H1 (cell line): ENCODE results near the gene GMPR. TPM values are rescaled to one million over a fixed set of nuclear protein-coding genes. Genes with fewer than 3 reads are reported as not detected.

Source experiments
- CTCF ChIA-PET: fragments of 300-600 bp; sonication (Branson Sonifier 250); formaldehyde crosslinking; loops from one replicate; lab custom pipeline; 2021; ENCODE audit not compliant: partially characterized antibody; lab: Charles Lee
- POLR2A ChIA-PET: fragments of 300-600 bp; sonication (Branson Sonifier 250); formaldehyde crosslinking; loops from one replicate; lab custom pipeline; 2021; ENCODE audit warnings: inconsistent platforms; ENCODE audit not compliant: partially characterized antibody; lab: Charles Lee
- DNase-seq, 2 experiments: peaks; one replicate each; pipeline versions ENCODE4 v3.0.0 to v3.0.0-alpha.2; 2010 to 2022; ENCODE audit warnings: low spot score in 2 of 2, low read depth in 1 of 2, mixed read lengths in 1 of 2
- FAIRE-seq: peaks from 2 replicates; lab custom pipeline; 2011; peaks lifted over from hg19 to GRCh38; lab: Jason Lieb, UNC
- H2AFZ ChIP-seq: 2 replicates; pipeline ENCODE4 v1.8.1; 2012; ENCODE audit warnings: low read length, inconsistent platforms
- H2AK5ac ChIP-seq: 2 replicates; pipeline ENCODE4 v1.6.1; 2013; ENCODE audit warnings: low read depth, low read length
- H2BK120ac ChIP-seq: replicated peaks from 2 replicates; pipeline ENCODE3; 2013; ENCODE audit warnings: low read depth, low read length, inconsistent platforms
- H2BK12ac ChIP-seq: 2 replicates; pipeline ENCODE4 v1.6.1; 2013; ENCODE audit warnings: low read depth, low read length
- H2BK15ac ChIP-seq: 2 replicates; pipeline ENCODE4 v1.6.1; 2013; ENCODE audit warnings: low read length
- H2BK20ac ChIP-seq: 2 replicates; pipeline ENCODE4 v1.6.1; 2013; ENCODE audit warnings: low read length
- H2BK5ac ChIP-seq: 2 replicates; pipeline ENCODE4 v1.6.1; 2013; ENCODE audit warnings: low read depth, low read length
- H3K14ac ChIP-seq: 2 replicates; pipeline ENCODE4 v1.6.1; 2013; ENCODE audit warnings: inconsistent platforms; ENCODE audit not compliant: insufficient read length
- H3K18ac ChIP-seq: 2 replicates; pipeline ENCODE4 v1.6.1; 2013; ENCODE audit warnings: low read length; ENCODE audit errors: extremely low read depth
- H3K23ac ChIP-seq: 2 replicates; pipeline ENCODE4 v1.6.1; 2013; ENCODE audit warnings: inconsistent platforms; ENCODE audit not compliant: insufficient read length
- H3K23me2 ChIP-seq: 2 replicates; pipeline ENCODE4 v1.6.1; 2013; ENCODE audit warnings: low read depth, low read length
- H3K27ac ChIP-seq: 2 replicates; pipeline ENCODE4 v1.6.1; 2011; ENCODE audit warnings: low read depth, low read length, inconsistent platforms
- H3K27me3 ChIP-seq, 4 experiments: replicated peaks in 1 of 4; 1 replicate in 1 of 4; 2 replicates in 3 of 4; pipeline versions ENCODE4 v1.6.1 to v1.8.1; 2011 to 2013; ENCODE audit warnings: low read length in 3 of 4, mild to moderate bottlenecking in 3 of 4, inconsistent platforms in 2 of 4, mixed read lengths in 2 of 4, moderate library complexity in 1 of 4; ENCODE audit not compliant: control insufficient read depth in 3 of 4, insufficient read depth in 3 of 4; ENCODE audit errors: extremely low read depth in 1 of 4
- H3K36me3 ChIP-seq, 4 experiments: 2 replicates each; pipeline versions ENCODE4 v1.6.1 to v1.8.1; 2011 to 2013; ENCODE audit warnings: mild to moderate bottlenecking in 4 of 4, low read length in 3 of 4, moderate library complexity in 2 of 4, control low read depth in 1 of 4, inconsistent platforms in 1 of 4; ENCODE audit not compliant: insufficient read depth in 4 of 4, control insufficient read depth in 2 of 4
- H3K4ac ChIP-seq: replicated peaks from 2 replicates; pipeline ENCODE3; 2013; ENCODE audit warnings: low read length, low read depth, mixed read lengths, inconsistent platforms; ENCODE audit not compliant: insufficient read length
- H3K4me1 ChIP-seq, 4 experiments: replicated peaks in 1 of 4; 1 replicate in 1 of 4; 2 replicates in 3 of 4; pipeline versions ENCODE4 v1.6.1 to v1.8.1; 2011 to 2013; ENCODE audit warnings: low read length in 3 of 4, inconsistent platforms in 2 of 4, mixed read lengths in 1 of 4; ENCODE audit not compliant: insufficient read depth in 4 of 4, control insufficient read depth in 3 of 4
- H3K4me2 ChIP-seq, 2 experiments: 2 replicates each; pipeline versions ENCODE4 v1.6.1 to v1.8.1; 2011 to 2013; ENCODE audit warnings: low read depth in 2 of 2, low read length in 2 of 2, control low read depth in 1 of 2, inconsistent platforms in 1 of 2, mild to moderate bottlenecking in 1 of 2; ENCODE audit not compliant: insufficient read depth in 1 of 2
- H3K4me3 ChIP-seq, 4 experiments: fragments of 200-600, 300-600 bp in 1 of 4; sonication (generic), shearing (Covaris generic), sonication (Bioruptor Twin) in 1 of 4; 2 replicates each; pipeline versions ENCODE4 v1.5.1 to v1.8.1; 2011 to 2016; ENCODE audit warnings: low read length in 4 of 4, low read depth in 3 of 4, control low read depth in 2 of 4, inconsistent platforms in 2 of 4, mild to moderate bottlenecking in 2 of 4, mixed read lengths in 1 of 4, moderate library complexity in 1 of 4; ENCODE audit not compliant: insufficient read depth in 2 of 4; ENCODE audit errors: extremely low read depth in 1 of 4
- H3K56ac ChIP-seq: replicated peaks from 2 replicates; pipeline ENCODE3; 2013; ENCODE audit warnings: low read depth, mild to moderate bottlenecking, mixed read lengths, low read length, inconsistent platforms; ENCODE audit not compliant: insufficient read length
- H3K79me1 ChIP-seq: 2 replicates; pipeline ENCODE4 v1.6.1; 2013; ENCODE audit warnings: low read depth, low read length, control low read depth
- H3K79me2 ChIP-seq, 2 experiments: 2 replicates each; pipeline versions ENCODE4 v1.6.1 to v1.8.1; 2012 to 2013; ENCODE audit warnings: low read length in 2 of 2, mild to moderate bottlenecking in 2 of 2, inconsistent platforms in 1 of 2; ENCODE audit not compliant: insufficient read depth in 2 of 2, control insufficient read depth in 1 of 2
- H3K9ac ChIP-seq, 4 experiments: replicated peaks in 1 of 4; 1 replicate in 1 of 4; 2 replicates in 3 of 4; pipeline versions ENCODE4 v1.6.1 to v1.8.1; 2011 to 2013; ENCODE audit warnings: low read depth in 3 of 4, low read length in 3 of 4, control low read depth in 2 of 4, mild to moderate bottlenecking in 2 of 4, moderate library complexity in 2 of 4, inconsistent platforms in 1 of 4; ENCODE audit errors: extremely low read depth in 1 of 4
- H3K9me3 ChIP-seq, 2 experiments: 2 replicates each; pipeline versions ENCODE4 v1.6.1 to v1.8.1; 2012 to 2013; ENCODE audit warnings: mild to moderate bottlenecking in 2 of 2, moderate library complexity in 2 of 2, control low read depth in 1 of 2, inconsistent platforms in 1 of 2, low read depth in 1 of 2, low read length in 1 of 2, mixed read lengths in 1 of 2; ENCODE audit not compliant: insufficient read depth in 2 of 2
- H4K20me1 ChIP-seq, 2 experiments: replicated peaks in 1 of 2; 2 replicates each; pipeline versions ENCODE3 to v1.8.1; 2011 to 2013; ENCODE audit warnings: inconsistent platforms in 2 of 2, low read length in 2 of 2, mild to moderate bottlenecking in 1 of 2; ENCODE audit not compliant: insufficient read depth in 2 of 2, control insufficient read depth in 1 of 2
- H4K5ac ChIP-seq: 2 replicates; pipeline ENCODE4 v1.6.1; 2013; ENCODE audit warnings: low read length, low read depth, mixed read lengths, inconsistent platforms; ENCODE audit not compliant: insufficient read length
- H4K8ac ChIP-seq: 2 replicates; pipeline ENCODE4 v1.8.0; 2013; ENCODE audit warnings: mild to moderate bottlenecking, moderate library complexity, low read length, inconsistent platforms; ENCODE audit not compliant: insufficient read depth; ENCODE audit errors: extremely low read depth
- H4K91ac ChIP-seq: replicated peaks from 2 replicates; pipeline ENCODE3; 2013; ENCODE audit warnings: low read length, mixed read lengths, inconsistent platforms; ENCODE audit not compliant: insufficient read length
- CEBPB ChIP-seq: IDR thresholded peaks from 2 replicates; pipeline ENCODE4 v1.6.1; 2012; ENCODE audit warnings: low read depth, low read length
- CHD1 ChIP-seq: IDR thresholded peaks from 2 replicates; pipeline ENCODE4 v1.6.1; 2012; ENCODE audit warnings: low read depth, low read length, improper control_type of control experiment
- CHD2 ChIP-seq: IDR thresholded peaks from 2 replicates; pipeline ENCODE4 v1.6.1; 2012; ENCODE audit warnings: low read length, improper control_type of control experiment
- GABPA ChIP-seq: IDR thresholded peaks from 2 replicates; pipeline ENCODE4 v1.6.1; 2011; ENCODE audit warnings: mild to moderate bottlenecking, low read length, moderate library complexity, borderline replicate concordance; ENCODE audit not compliant: insufficient read depth
- HDAC6 ChIP-seq: IDR thresholded peaks from one replicate; pipeline ENCODE4 v1.7.1; 2012; ENCODE audit warnings: low read depth, mild to moderate bottlenecking, inconsistent platforms, low read length, moderate library complexity
- KDM1A ChIP-seq: fragments of 200-600, 300-600 bp; sonication (generic); IDR thresholded peaks from 2 replicates; pipeline ENCODE4 v1.7.1; 2016; ENCODE audit warnings: mild to moderate bottlenecking, low read length, borderline replicate concordance
- NANOG ChIP-seq: IDR thresholded peaks from 2 replicates; pipeline ENCODE4 v1.6.1; 2011; ENCODE audit warnings: low read length, low read depth, mild to moderate bottlenecking, inconsistent platforms; ENCODE audit not compliant: insufficient read depth, poor library complexity, severe bottlenecking
- RBBP5 ChIP-seq: IDR thresholded peaks from 2 replicates; pipeline ENCODE4 v1.7.1; 2012; ENCODE audit warnings: low read depth, mild to moderate bottlenecking, inconsistent platforms, low read length, moderate library complexity, borderline replicate concordance
- RFX5 ChIP-seq: IDR thresholded peaks from 2 replicates; pipeline ENCODE4 v1.6.1; 2011; ENCODE audit warnings: low read depth, low read length, improper control_type of control experiment, borderline replicate concordance
- ZNF274 ChIP-seq: IDR thresholded peaks from 2 replicates; pipeline ENCODE4 v1.7.0; 2012; ENCODE audit warnings: low read length, borderline replicate concordance; ENCODE audit errors: extremely low read depth
- WGBS, 2 experiments: shearing (Covaris generic) in 1 of 2; methylation state at CpG; one replicate each; pipeline versions ENCODE4 v1.1.6 to v1.1.7; 2013 to 2015; ENCODE audit warnings: low lambda C conversion rate in 2 of 2, mixed read lengths in 2 of 2, inconsistent platforms in 1 of 2, low coverage in 1 of 2, missing lambda C conversion rate in 1 of 2; ENCODE audit not compliant: insufficient replicate concordance in 2 of 2, insufficient coverage in 1 of 2, insufficient read length in 1 of 2; ENCODE audit errors: extremely low coverage in 1 of 2, missing lambda C conversion rate in 1 of 2; 5-methylcytosine and 5-hydroxymethylcytosine counted together
- polyA plus RNA-seq, 7 experiments: library from polyadenylated mRNA; depleted of rRNA in 3 of 7; stranded (reverse) in 5 of 7; unstranded in 2 of 7; fragments of >200 nt in 5 of 7; fragments of 200-250 nt in 2 of 7; gene quantifications; 1 replicate in 5 of 7; 2 replicates in 1 of 7; 4 replicates in 1 of 7; pipeline versions ENCODE4 v1.2.1 to v1.2.3, GENCODE V29; 2011 to 2013; ENCODE audit warnings: missing spikeins in 2 of 7, mixed read lengths in 2 of 7
- total RNA-seq: library from RNA; stranded (reverse); fragmentation: NEBNext Ultra II Directional; extraction: Animal tissue kit (Norgen Biotek cat#: 25700); gene quantifications from 2 replicates; pipeline ENCODE4 v1.2.1, GENCODE V29; 2021
- TF ChIP-seq, protein P1 (sequence below): IDR thresholded peaks from 2 replicates; pipeline ENCODE4 v1.6.1; 2011; ENCODE audit warnings: low read length, improper control_type of control experiment

The GMPR gene
- total and polyA plus RNA-seq, 2 of the 8 experiments (the other 6 are each of a cell fraction or from before 2014, with no cell fraction given): 0.99 to 1.2 TPM

DNA sequence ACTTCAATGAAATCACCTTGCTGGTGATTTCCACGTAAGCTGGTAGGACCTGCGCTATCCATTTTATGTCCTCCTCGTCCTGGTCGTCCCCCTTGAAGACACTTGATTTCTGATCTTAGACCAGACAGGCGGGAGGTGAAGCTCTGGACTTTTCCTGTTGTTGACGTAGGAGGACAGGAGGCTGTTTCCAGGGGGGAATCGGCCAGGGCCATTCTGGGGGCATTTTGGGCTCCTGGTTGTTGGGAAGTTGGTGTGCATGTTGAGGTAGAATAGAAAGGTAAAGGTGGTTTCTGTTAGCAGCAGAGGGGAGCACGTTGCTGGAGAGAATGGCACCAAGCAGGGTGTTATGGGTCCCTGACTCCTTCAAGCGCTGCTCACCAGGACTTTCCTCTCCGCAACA lies 56.0 kb downstream of the GMPR start:
- Histone ChIP-seq H3K9ac (no peak overlapping the region), H4K5ac (no peak overlapping the region), H3K4me1 (0 out of 7 replicates have a peak, but pooled peaks cover 0 to 2% (median 0%) of the 10 kb centered on the region in 4 experiments), H2BK15ac (no peak overlapping the region), H3K4me3 (no peak overlapping the region), H3K79me2 (no peaks in the 10 kb centered on the region), H2BK20ac (no peak overlapping the region), H2BK5ac (no peak overlapping the region), H3K23me2 (no peaks in the 10 kb centered on the region), H3K14ac (no peak overlapping the region), H2AK5ac (no peak overlapping the region), H3K23ac (no peak overlapping the region), H2AFZ (no peak overlapping the region), H2BK120ac (no peak overlapping the region), H2BK12ac (no peak overlapping the region), H3K18ac (no peak overlapping the region), H3K56ac (no peak overlapping the region), H4K91ac (no peak overlapping the region), H3K4me2 (no peak overlapping the region), H3K4ac (peak overlapping the region; percentile 19), H4K20me1 (no peaks in the 10 kb centered on the region), H3K27ac (no peak overlapping the region), H3K36me3 (no peaks in the 10 kb centered on the region), H3K9me3 (no peaks in the 10 kb centered on the region), H3K27me3 (no peaks in the 10 kb centered on the region), H4K8ac (no peak overlapping the region), H3K79me1 (no peaks in the 10 kb centered on the region)
- POLR2A ChIA-PET: no interaction called here
- no peak for DNase-seq
- 89% methylated on average over 10 of the region's 10 CpGs; no CpG with 5 or more reads in 1 of the 2 experiments for WGBS, 2 experiments
- FAIRE-seq: no peak
- CTCF ChIA-PET: interaction anchor here (4.8 kb wide), 1 partner anchor 8 kb away, joined by 18 read pairs; no protein-coding TSS in a partner anchor
- TF ChIP-seq HDAC6: no peak
- TF ChIP-seq, protein P1, sequence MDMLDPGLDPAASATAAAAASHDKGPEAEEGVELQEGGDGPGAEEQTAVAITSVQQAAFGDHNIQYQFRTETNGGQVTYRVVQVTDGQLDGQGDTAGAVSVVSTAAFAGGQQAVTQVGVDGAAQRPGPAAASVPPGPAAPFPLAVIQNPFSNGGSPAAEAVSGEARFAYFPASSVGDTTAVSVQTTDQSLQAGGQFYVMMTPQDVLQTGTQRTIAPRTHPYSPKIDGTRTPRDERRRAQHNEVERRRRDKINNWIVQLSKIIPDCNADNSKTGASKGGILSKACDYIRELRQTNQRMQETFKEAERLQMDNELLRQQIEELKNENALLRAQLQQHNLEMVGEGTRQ: no peak
- no peak for TF ChIP-seq RBBP5
- no peak for TF ChIP-seq RFX5
- no peak for TF ChIP-seq KDM1A
- no peak for TF ChIP-seq NANOG
- no peak for TF ChIP-seq CHD2
- TF ChIP-seq CHD1: no peak
- no peak for TF ChIP-seq CEBPB
- no peak for TF ChIP-seq ZNF274
- TF ChIP-seq GABPA: no peak
